Retina (tissue), 1 donor: ENCODE data around the gene BCAS2.
A peak's percentile ranks its signal among the peaks of the same experiment; 100 is the strongest.
"Not testable (repeated sequence)": the region's sequence is repeated elsewhere in the genome, so short reads cannot be mapped to it uniquely, and the experiment has no call there.

ENCODE experiments used
- DNase-seq: peaks from one replicate; pipeline ENCODE4 v3.0.0-alpha.2; 2016

The BCAS2 gene

DNA sequence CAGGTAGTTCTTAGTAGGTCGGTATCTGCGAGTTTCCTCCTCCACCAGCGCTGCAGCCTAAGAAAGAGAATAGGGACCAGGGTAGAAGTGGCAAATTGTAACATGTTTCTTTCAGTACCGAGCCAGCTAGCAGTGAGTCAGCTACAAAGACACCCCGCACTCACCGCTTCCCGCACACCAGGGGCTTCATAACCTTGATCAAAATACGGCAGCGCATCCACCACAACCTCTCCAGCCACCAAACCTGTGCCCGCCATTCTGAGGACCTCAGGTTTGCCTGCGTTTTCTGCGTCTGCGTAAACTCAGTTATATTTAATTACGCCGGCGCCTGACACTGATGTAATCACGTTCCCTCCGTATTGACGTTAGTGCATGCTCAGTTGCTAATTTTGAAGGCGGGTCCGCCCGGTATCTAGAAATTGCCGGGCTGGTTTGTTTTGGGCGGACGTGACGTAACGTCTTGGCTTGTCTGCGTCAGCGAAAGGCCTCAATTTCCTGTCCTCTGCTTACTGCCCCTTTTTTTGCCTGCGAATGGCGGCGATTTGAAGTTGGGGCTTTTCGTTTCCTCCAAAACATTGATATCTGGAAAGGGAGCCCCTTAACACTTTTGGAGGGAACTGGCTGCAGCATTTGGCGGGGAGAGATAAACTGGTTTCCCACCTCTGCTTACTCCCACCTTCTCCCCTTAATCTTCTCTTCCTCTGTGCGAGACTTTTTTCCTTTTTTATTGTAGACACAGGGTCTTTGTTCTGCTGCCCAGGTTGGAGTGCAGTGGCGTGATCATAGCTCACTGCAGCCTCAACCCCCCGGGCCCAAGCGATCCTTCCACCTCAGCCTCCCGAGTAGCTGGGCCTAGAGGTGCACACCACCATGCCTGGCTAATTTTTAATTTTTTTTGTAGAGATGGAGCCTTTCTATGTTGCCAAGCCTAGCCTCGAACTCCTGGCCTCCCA is at the start of gene BCAS2:
Gene BCAS2, minus strand, starts transcription at position 281 of the 953 bp plus-strand sequence. Its CDS starts 24 bp downstream, at position 257.
- DNase-seq = peak; percentile 97

DNA sequence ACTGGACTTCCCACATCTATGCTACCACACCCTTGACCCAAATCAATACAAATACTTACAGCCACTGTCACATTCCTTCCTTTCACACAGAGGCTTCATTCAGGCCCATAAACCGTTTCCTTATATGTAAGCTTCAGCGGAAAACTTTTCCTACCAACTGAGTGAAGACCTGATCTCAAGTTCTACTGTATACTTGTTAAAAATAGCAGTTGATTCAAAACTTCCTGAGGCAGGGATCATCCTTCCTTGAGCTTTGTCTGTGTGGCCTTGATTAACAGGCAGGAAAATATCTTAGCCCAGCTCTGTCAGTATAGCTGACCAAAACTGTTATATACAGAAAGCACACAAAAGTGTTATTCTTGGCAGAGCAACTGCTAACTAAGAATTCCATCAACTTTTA is 45.7 kb upstream of the BCAS2 start:
- no peak for DNase-seq

DNA sequence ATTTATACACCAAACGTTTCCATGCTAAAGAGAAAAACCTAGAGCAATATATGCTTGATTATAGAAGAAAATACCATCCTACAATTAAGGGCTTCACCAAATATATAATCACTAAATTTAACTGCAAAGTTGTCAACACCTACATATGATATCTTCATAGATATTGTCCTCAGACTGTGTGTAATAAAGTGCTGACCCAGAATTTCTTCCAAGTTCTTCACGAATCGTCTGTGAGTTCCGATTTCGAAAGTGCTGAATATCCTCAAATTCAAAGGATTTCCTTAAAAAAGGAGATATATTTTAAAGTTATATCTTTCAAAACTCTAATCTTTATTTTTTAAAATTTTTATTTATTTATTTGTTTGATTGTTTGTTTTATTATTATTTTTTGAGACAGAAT is 41.9 kb upstream of the BCAS2 start:
- DNase-seq = no peak

DNA sequence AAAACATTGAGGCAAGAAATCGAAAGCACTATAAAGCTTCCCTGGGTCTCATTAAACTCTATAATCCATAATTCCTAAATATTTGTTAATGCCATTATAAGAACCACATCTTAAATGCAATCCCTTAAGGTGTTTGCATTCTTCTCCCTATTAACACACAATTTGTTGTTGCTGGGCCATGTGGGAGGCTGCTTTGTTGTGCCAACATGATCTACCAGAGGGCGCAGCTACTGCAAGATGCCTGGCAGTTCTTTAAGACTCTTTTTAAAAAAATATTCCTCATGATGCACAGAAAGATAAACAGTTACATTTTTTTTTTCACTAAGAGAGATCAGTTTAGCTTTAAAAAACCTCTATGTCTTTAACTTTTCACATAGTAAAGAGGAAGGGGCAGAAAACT is 39.0 kb upstream of the BCAS2 start:
- DNase-seq = no peak

DNA sequence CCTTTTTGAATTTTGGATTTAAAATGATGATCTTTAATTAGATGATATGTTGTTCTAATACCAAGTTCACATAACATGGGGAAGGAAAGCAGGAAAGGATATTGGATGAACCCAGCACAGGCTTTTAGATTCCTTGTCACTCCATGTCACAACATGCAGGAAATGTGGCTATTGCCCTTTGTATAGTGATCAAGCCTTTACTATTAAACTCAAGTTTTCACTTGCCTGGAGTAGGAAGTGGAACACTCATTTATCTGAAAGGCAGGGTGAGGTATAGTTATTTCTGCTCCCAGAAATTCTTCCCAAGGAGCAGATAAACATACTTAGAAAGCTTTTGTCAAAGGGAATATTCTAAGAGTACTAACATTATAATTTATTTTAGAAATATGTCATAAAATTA is 37.2 kb upstream of the BCAS2 start:
- DNase-seq = no peak

DNA sequence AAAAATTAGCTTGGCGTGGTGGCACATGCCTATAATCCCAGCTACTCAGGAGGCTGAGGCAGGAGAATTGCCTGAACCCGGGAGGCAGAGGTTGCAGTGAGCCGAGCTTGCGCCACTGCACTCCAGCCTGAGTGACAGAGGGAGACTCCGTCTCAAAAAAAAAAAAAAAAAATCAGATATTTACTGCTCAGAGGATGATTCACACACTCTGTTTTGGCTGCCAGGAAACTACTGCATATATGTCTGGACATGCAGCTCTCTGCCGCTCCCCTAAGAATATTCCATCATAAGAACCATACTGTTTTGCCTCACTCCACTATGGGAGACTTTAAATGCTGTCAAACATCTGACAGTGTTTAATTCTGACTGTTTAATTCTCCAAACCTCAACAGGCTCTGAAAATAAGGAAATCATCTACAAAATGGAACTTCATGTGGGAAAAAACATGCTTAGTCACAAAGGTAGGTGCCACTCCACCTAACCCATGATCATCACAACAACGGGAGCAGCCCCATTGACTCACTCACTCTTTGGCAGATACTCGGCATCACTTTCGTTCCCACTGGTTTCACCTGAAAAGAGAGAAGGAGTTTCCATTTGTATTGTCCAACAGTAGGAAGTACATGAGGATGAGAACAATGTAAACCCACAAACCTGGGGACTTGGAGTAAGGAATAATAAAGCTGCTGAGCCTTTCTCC is 29.3 kb upstream of the BCAS2 start:
- no peak for DNase-seq

DNA sequence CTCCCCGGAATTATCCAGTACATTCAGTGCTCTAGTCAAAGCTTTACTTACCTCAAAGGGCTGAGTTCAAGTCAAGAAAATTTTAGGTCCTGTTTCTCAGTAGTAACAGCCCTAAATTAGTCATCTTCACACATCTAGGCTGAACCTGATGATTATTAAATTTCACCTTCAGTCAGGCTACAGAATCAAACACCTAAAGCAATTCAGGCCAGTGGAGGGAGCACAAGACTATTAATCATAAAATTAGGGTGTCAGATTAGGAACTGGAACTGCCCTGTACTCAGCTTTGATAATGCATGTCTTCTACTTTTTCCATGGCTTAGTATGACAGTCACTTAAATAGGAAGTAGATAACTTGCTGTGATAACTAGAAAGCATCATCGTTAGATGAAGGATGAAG is 28.4 kb upstream of the BCAS2 start:
- no peak for DNase-seq

DNA sequence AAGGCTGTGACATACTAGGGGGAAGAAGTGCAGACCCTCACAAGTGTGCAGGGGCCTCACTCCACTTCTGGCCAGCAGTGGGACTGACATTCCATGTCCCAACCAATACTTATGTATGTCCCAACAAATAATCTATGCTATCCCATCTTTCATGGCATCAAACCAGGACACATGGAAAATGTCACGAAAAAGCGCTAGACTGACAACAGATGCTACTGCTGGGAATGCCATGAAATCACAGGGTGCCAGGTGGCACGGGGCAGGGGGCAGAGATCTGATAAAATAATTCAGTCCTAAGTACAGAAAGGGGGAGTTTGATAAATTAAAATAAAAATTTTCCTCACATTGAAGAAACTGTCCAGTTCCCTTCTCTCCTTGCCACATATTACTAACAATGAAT is 27.6 kb upstream of the BCAS2 start:
- no peak for DNase-seq

DNA sequence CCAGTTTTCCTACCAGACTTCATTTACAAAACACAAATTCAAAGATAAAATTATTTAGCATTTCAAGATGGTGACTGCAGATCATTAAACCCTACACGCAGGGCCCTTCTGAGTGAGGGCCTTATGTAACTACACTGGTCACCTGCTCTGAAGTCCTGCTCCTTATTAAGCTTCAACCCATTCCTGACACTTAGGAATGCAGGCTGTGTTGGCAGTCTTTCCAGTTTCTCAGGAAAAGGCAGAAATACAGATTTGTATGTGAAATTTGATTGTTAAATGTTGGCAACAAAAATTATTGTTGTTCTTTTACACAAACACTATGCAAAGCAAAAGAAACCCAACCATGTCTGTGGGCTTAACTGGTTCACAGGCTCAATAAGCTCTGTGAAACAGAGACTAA is 25.8 kb upstream of the BCAS2 start:
- no peak for DNase-seq

DNA sequence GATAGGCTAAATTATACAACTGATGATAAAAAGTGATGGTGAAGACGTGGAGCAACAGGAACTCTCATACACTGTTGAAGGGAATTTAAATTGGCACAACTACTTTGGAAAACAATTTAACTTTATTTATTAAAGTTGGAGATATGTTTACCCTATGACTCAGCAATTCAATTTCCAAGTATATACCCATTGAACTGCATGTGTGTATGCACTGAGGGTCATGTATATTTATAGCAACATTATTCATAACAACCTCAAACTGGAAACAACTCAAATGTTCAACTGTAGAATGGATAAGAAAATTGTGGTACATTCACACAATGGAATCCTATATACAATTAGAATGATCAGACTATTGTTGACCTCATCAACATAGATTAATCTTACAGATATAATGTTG is 16.5 kb upstream of the BCAS2 start:
- DNase-seq = no peak

DNA sequence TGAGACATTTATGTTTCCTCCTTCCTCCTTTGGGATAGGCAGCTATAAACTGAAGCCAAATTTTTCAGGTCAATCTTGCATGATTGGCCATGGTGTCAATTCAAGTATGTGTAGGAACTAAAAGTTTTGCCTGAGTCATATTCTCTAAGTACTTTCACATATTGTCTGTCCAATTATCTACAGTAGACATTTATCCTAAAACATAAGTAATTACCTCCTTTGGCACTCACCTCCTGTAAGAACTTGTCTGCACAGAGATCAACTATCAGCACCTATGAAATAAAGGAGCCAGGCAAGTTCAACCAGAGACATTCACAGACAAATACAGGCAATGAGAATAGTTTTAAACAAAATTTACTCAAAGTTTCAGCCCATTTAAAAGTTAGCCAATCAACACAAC is 14.2 kb upstream of the BCAS2 start:
- DNase-seq = no peak

DNA sequence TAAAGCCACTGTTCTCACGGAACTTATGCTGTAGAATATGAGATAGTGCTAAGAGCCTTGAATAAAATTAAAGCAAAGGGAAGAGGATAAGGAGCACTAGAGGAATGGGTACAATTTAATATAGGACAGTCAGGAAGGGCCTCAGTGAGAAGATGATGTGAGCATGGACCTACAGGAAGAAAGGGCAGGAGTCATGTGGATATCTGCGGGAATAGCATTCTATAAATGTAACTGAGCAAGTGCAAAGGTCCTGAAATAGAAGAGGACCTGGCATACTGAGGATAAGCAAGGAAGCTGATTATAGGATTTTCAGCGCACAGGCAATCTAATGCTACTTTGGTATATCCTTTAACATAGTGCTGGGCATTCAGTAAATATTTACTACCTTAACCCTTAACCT is 12.6 kb upstream of the BCAS2 start:
- DNase-seq = no peak

DNA sequence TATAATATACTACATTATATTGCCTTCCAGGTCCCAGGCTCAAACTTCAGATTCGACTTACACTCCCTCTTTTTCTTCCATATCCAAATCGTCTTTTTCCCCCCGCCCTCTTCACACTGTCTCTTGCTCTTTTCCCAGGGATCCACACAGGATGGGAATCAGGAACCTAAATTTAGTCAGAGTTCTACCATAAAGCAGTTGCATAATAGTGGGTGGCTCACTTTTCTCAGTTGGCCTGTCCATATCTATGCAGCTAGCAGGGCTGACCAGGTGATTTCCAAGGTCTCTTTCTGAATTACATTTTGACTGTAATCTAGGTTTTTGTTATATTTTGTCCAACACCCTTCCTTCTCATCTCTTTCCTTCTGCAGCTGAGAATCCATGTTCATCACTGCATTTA is 7.7 kb upstream of the BCAS2 start:
- no peak for DNase-seq

DNA sequence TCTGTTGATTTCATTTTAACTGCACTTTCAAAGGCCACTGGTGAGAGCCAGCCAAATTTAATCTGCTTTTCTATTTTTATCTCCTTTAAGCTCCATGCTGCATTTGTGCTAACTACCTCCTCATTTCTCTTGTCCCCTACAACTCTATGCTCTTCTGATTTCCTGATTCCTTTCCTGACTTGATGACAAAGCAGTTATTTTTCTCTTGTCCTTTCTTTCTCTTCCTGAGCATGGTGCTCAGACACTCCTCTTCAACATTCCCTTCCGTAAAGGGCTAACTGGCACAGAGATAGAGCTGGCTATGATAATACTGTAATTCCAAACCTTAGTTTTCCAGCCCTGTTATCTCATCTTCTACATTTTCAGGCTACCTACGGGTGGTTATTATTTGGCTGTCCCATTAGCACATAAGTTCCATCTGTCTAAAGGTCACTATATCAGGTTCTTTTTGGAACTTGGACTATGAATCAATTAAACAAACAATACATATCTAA is 6.8 kb upstream of the BCAS2 start:
- no peak for DNase-seq

DNA sequence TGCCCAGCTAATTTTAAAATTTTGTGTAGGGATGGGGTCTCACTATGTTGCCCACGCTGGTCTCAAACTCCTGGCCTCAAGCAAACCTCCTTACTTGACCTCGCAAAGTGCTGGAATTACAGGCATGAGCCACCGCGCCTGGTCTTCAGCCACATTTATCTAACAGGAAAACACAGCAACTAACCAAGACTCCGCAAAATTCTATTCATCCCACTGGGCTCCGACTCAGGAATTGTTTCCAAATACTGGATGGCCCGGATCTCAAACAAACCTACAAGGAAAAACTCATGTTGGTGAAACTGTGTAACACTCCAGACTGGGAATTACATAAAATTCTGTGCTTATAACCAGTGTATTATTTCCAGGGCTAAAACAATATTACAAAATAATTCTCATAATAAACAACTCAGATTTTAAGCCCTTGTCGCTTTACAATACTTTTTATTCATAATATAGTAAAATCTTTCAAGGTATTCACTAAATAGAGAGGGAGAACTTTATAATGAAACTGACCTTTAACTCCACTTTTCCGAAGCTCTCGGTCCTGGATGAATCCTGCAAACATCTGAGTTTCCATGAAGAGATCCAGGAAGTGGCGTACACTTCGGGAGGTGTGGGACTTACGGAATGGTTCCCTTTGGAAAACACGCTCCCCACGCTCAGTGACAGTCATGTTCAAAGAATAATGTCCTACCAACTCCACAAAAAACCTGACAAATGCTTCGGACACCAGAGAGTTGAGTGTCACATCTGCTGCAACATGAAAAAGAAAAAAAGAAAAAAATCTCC is 6.0 kb upstream of the BCAS2 start:
- no peak for DNase-seq

DNA sequence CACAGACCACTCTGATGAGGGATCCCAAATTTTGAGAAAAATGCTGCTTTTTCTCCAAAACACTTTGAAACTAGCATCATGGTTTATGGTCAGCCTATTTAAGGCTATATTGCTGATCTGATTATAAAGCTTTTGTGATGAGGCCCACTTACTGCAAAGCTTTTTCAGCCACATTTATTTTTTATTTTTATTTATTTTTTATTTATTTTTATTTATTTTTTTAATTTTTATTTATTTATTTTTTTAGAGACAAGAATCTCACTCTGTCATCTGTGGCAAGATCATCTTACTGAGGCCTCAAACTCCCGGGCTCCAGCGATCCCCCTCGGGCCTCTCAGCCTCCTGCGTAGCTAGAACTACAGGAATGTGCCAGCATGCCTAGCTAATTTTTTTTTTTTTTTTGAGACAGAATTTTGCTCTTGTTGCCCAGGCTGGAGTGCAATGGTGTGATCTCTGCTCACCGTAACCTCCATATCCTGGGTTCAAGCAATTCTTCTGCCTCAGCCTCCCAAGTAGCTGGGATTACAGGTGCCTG is 5.2 kb upstream of the BCAS2 start:
- DNase-seq = no peak

DNA sequence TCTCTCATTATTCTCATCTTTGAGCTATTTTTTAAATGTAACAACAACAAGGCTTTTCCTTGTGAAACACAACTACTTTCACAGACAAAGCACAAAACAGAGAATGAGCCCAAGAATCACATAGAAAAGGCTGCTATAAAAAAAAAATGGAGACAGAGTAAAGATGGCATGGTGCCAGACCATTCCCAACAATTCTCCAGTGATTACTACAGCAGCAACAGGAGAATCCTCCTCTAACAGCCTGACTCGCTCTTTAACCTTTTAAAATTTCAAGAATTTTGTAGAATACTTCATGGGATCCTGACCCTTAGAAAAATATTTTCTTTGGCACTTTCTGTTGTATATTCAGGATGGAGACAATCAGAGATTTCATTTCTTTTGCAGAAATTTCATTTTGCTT is 3.8 kb upstream of the BCAS2 start:
- no peak for DNase-seq

DNA sequence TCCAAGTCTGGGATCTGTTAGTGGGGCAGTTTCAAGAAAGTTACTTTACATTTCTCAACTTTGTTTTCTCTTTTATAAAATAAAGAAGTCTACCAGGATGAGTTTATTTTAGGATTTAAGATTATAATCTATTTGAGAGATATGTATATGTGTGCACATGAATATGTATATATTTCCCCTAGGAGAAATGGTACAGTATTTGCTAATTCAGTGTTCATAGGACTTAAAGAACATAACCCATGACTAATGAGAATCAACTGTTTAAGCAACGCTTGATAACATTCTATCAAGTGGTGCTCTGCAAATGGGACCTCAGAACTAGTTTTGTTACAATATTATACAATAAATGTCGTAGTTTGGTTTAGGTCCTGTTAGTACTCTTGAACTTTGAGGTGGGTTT is 7.0 kb downstream of the BCAS2 start:
- no peak for DNase-seq

DNA sequence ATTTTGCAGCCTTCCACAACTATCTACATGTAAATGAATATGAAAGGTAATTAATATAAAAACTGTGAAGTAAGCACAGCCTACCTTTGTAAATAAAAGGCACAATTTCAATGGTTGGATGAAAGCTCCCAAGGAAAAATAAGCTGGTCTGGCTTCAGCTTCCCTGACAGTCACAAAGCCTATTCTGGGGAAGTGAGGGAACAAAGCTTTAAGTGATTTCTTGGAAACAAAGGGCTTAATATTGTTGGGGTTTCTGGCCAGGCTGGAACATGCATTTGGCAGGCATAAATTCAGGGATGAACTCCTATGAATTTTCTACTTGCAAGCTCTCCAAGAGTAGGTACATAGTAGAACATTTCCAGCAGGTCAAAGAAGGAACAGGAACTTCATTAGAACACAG is 17.3 kb downstream of the BCAS2 start:
- DNase-seq = no peak

DNA sequence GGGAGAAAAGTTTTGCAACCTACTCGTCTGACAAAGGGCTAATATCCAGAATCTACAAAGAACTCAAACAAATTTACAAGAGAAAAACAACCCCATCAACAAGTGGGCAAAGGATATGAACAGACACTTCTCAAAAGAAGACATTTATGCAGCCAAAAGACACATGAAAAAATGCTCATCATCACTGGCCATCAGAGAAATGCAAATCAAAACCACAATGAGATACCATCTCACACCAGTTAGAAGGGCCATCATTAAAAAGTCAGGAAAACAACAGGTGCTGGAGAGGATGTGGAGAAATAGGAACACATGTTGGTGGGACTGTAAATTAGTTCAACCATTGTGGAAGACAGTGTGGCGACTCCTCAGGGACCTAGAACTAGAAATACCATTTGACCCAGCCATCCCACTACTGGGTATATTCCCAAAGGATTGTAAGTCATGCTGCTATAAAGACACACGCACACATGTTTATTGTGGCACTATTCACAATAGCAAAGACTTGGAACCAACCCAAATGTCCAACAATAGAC is 18.4 kb downstream of the BCAS2 start:
- not testable (repeated sequence) for DNase-seq

DNA sequence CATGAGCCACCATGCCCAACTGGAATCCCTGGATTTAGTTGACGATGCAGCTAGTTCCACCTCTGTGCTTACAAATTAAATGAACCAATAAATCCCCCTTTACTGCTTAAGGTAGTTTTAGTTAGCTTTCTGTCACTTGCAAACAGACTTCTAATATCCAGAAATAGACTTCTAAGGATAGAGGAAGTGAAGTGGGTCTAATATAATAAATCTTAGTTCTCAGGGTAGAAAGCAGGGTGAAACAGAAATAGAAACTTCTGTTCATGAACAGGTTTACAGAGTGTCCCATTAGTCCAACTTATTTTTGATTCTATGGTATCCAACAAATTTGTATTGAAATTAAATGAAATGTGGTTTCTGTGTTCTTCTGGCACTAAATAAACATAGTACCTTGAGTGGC is 20.1 kb downstream of the BCAS2 start:
- DNase-seq = no peak

DNA sequence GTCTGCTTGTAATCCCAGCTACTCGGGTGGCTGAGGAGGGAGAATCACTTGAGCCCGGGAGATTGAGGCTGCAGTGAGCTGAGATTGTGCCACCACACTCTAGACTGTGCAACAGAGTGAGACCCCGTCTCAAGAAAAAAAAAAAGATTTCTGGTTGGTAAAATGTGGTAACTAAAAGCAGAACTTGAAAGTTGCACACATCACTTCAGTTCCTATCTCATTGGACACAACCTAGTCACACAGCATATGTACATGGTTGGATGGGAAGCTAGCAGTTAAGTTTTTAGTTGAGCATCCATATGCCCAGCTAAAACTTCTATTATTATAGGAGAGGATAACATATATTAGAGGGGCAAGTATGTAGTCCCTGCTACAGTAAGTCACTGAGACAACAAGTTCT is 22.1 kb downstream of the BCAS2 start:
- DNase-seq = no peak

DNA sequence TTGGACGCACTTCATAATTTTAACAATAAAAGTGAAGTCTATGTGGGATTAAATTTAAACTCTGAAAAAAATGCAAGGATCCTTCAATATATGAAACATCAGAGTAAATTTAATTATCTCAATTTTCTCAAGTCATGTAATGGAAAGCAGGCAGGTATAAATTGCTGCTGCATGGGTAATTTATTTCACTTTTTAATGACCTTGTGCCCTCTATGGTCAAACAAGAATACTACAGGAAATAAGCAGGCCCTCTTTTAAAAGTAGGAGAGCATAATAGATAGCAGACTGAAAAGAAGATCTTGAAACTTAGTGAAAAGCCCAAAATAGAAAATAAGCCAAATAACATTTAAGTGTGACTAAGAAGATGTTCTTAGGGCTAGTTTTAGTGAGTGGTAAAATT is 22.9 kb downstream of the BCAS2 start:
- no peak for DNase-seq
